B cell (primary cell): ENCODE measurements around the gene PYCR2. TPM values are rescaled to one million over a fixed set of nuclear protein-coding genes. Genes with fewer than 3 reads are reported as not detected.

Experiments
- ATAC-seq: fragments of 200-7000 bp; cut with Tn5 transposase; one replicate; pipeline ENCODE4 v1.10.0; 2021; ENCODE audit warnings: low read depth, mild to moderate bottlenecking, moderate number of reproducible peaks, moderate library complexity
- CTCF ChIA-PET: fragments of 350-600 bp; sonication (Branson Sonifier 250); formaldehyde crosslinking; loops from one replicate; lab custom pipeline; 2021; ENCODE audit warnings: antibody characterized with exemption, inconsistent platforms; lab: Charles Lee
- POLR2A ChIA-PET: fragments of 350-600 bp; sonication (Branson Sonifier 250); formaldehyde crosslinking; loops from one replicate; lab custom pipeline; 2021; ENCODE audit warnings: antibody characterized with exemption; lab: Charles Lee
- DNase-seq: peaks from one replicate; pipeline ENCODE4 v3.0.0; 2013
- H2AFZ ChIP-seq: 2 replicates; pipeline ENCODE4 v1.6.1; 2012; ENCODE audit warnings: mild to moderate bottlenecking, low read depth, low read length; ENCODE audit not compliant: insufficient read depth, poor library complexity, severe bottlenecking
- H3K27ac ChIP-seq, 2 donors: 1 replicate in 1 of 2; 2 replicates in 1 of 2; pipeline ENCODE4 v1.5.1; 2012 to 2013; ENCODE audit warnings: low read length in 2 of 2, mild to moderate bottlenecking in 2 of 2, moderate library complexity in 1 of 2
- H3K27me3 ChIP-seq, 4 experiments: fragments of 200-600 bp in 1 of 4; sonication (generic) in 1 of 4; replicated peaks in 1 of 4; 1 replicate in 2 of 4; 2 replicates in 2 of 4; pipeline versions ENCODE4 v1.6.1 to v1.7.0; 2013 to 2016; ENCODE audit warnings: low read length in 3 of 4, mild to moderate bottlenecking in 2 of 4, mixed read lengths in 1 of 4, moderate library complexity in 1 of 4; ENCODE audit not compliant: insufficient read depth in 4 of 4, control insufficient read depth in 3 of 4; ENCODE audit errors: control extremely low read depth in 1 of 4
- H3K36me3 ChIP-seq, 2 experiments: replicated peaks in 1 of 2; 1 replicate in 1 of 2; 2 replicates in 1 of 2; pipeline versions ENCODE4 v1.6.1 to v1.7.1; 2013; ENCODE audit warnings: low read length in 1 of 2; ENCODE audit not compliant: insufficient read depth in 2 of 2, control insufficient read depth in 1 of 2; ENCODE audit errors: control extremely low read depth in 1 of 2, extremely low read depth in 1 of 2
- H3K4me1 ChIP-seq, 2 donors: fragments of 200-600 bp in 1 of 2; sonication (generic) in 1 of 2; 1 replicate in 1 of 2; 2 replicates in 1 of 2; pipeline versions ENCODE4 v1.5.1 to v1.6.1; 2013 to 2017; ENCODE audit warnings: low read length in 2 of 2; ENCODE audit not compliant: control insufficient read depth in 2 of 2, insufficient read depth in 2 of 2
- H3K4me2 ChIP-seq: replicated peaks from 2 replicates; pipeline ENCODE3; 2012; ENCODE audit warnings: mild to moderate bottlenecking, low read depth, low read length; ENCODE audit not compliant: poor library complexity, severe bottlenecking
- H3K4me3 ChIP-seq, 5 experiments: fragments of 200-600 bp in 1 of 5; sonication (generic) in 1 of 5; 1 replicate in 3 of 5; 2 replicates in 2 of 5; pipeline versions ENCODE4 v1.5.1 to v1.7.0; 2011 to 2016; ENCODE audit warnings: low read length in 4 of 5, mild to moderate bottlenecking in 4 of 5, low read depth in 2 of 5, control low read depth in 1 of 5, moderate library complexity in 1 of 5; ENCODE audit not compliant: insufficient read depth in 1 of 5; ENCODE audit errors: control extremely low read depth in 1 of 5, extremely low read depth in 1 of 5
- H3K79me2 ChIP-seq: fragments of 200-600 bp; sonication (generic); one replicate; pipeline ENCODE4 v1.6.0; 2016; ENCODE audit warnings: low read length; ENCODE audit not compliant: control insufficient read depth, insufficient read depth
- H3K9ac ChIP-seq: fragments of 200-600 bp; sonication (generic); 2 replicates; pipeline ENCODE4 v1.6.1; 2017; ENCODE audit warnings: mild to moderate bottlenecking, low read length, moderate library complexity
- H3K9me3 ChIP-seq, 3 donors: one replicate each; pipeline versions ENCODE4 v1.6.1 to v1.7.1; 2013; ENCODE audit warnings: low read length in 2 of 3; ENCODE audit not compliant: control insufficient read depth in 2 of 3, insufficient read depth in 1 of 3; ENCODE audit errors: control extremely low read depth in 1 of 3
- H4K20me1 ChIP-seq: 2 replicates; pipeline ENCODE4 v1.6.0; 2012; ENCODE audit warnings: mild to moderate bottlenecking, low read length; ENCODE audit not compliant: insufficient read depth, control insufficient read depth, poor library complexity, severe bottlenecking
- H3K27ac Mint-ChIP-seq: one replicate; pipeline ENCODE4 v1.8.0; 2021; ENCODE audit warnings: mixed read lengths
- H3K27me3 Mint-ChIP-seq: one replicate; pipeline ENCODE4 v1.8.0; 2021; ENCODE audit warnings: mixed read lengths
- H3K4me1 Mint-ChIP-seq: one replicate; pipeline ENCODE4 v1.8.0; 2021; ENCODE audit warnings: mixed read lengths
- H3K4me3 Mint-ChIP-seq: one replicate; pipeline ENCODE4 v1.8.0; 2021; ENCODE audit warnings: mixed read lengths
- H3K9me3 Mint-ChIP-seq: one replicate; pipeline ENCODE4 v1.8.0; 2022; ENCODE audit warnings: mixed read lengths; ENCODE audit not compliant: insufficient read depth
- CTCF ChIP-seq: fragments of 200-600 bp; IDR thresholded peaks from one replicate; pipeline ENCODE4 v1.8.0; 2022; ENCODE audit warnings: antibody characterized with exemption, mild to moderate bottlenecking
- EZH2 ChIP-seq: IDR thresholded peaks from 2 replicates; pipeline ENCODE4 v1.6.1; 2012; ENCODE audit warnings: borderline replicate concordance, low read depth, mild to moderate bottlenecking, moderate library complexity, low read length; ENCODE audit not compliant: insufficient read depth, poor library complexity, severe bottlenecking
- WGBS: methylation state at CpG from one replicate; pipeline ENCODE4 v1.1.5; 2013; ENCODE audit warnings: missing lambda C conversion rate; ENCODE audit not compliant: insufficient coverage; 5-methylcytosine and 5-hydroxymethylcytosine counted together
- intact Hi-C: fragments of 100-400 bp; cut with micrococcal nuclease; formaldehyde crosslinking; loops from one replicate; pipeline ENCODE4 v1.10.0; 2022
- polyA plus RNA-seq: library from polyadenylated mRNA; depleted of rRNA; stranded (reverse); fragments of >200 nt; gene quantifications from 2 replicates; pipeline ENCODE4 v1.2.3, GENCODE V29; 2012
- total RNA-seq, 2 donors: library from RNA; stranded (reverse); fragments of 120-200 nt in 1 of 2; gene quantifications; 1 replicate in 1 of 2; 2 replicates in 1 of 2; pipeline versions ENCODE4 v1.2.3 to v1.2.4, GENCODE V29; 2013 to 2022

Gene PYCR2
- total and polyA plus RNA-seq, 2 donors (not counting 1 experiment from before 2014, with no cell fraction given), result 113 to 134 TPM

- Mint-ChIP-seq H3K4me1 (no peaks in the 10 kb centered on the region), H3K4me3 (no peak overlapping the region), H3K27me3 (no peaks in the 10 kb centered on the region), H3K27ac (no peak overlapping the region), H3K9me3 (no peaks in the 10 kb centered on the region)
- WGBS, result no CpG with 5 or more reads among the region's 5 CpGs
- H2AFZ ChIP-seq, result no peak overlapping the region
- no peaks in the 10 kb centered on the region for H3K27me3 ChIP-seq
- no peak overlapping the region for H3K4me2 ChIP-seq
- no peaks in the 10 kb centered on the region for H3K36me3 ChIP-seq
- DNase-seq, result no peak
- no peak overlapping the region for H3K9ac ChIP-seq
- H3K9me3 ChIP-seq, result no peaks in the 10 kb centered on the region
- no peaks in the 10 kb centered on the region for H4K20me1 ChIP-seq
- intact Hi-C loops, result no loop called here
- no peak overlapping the region for H3K27ac ChIP-seq
- no peaks in the 10 kb centered on the region for H3K4me1 ChIP-seq
- ChIA-PET CTCF (no interaction called here), POLR2A (no interaction called here)
- no peak overlapping the region for H3K4me3 ChIP-seq
- ATAC-seq, result no peak
- TF ChIP-seq EZH2 (no peak), CTCF (no peak)
- no peaks in the 10 kb centered on the region for H3K79me2 ChIP-seq
Observed at GRCh38 chr1:225934711-225935110, 10.7 kb upstream of the PYCR2 start.

- ChIA-PET POLR2A (interaction anchor here (0.6 kb wide), 1 partner anchor 204 kb away, joined by 3 read pairs; no protein-coding TSS in a partner anchor), CTCF (no interaction called here)
- intact Hi-C loops, result no loop called here
- TF ChIP-seq CTCF (no peak), EZH2 (no peak)
- Histone ChIP-seq H3K27me3 (no peaks in the 10 kb centered on the region), H4K20me1 (no peaks in the 10 kb centered on the region), H3K27ac (no peak overlapping the region), H3K36me3 (no peaks in the 10 kb centered on the region), H3K4me1 (no peaks in the 10 kb centered on the region), H3K9ac (no peak overlapping the region), H2AFZ (no peak overlapping the region), H3K79me2 (no peaks in the 10 kb centered on the region), H3K9me3 (no peaks in the 10 kb centered on the region), H3K4me2 (no peak overlapping the region), H3K4me3 (no peak overlapping the region)
- Mint-ChIP-seq H3K4me1 (no peaks in the 10 kb centered on the region), H3K27me3 (no peaks in the 10 kb centered on the region), H3K27ac (no peak overlapping the region), H3K4me3 (no peak overlapping the region), H3K9me3 (no peaks in the 10 kb centered on the region)
- no peak for ATAC-seq
- no CpG with 5 or more reads among the region's 2 CpGs for WGBS
- DNase-seq, result no peak
Observed at GRCh38 chr1:225933072-225933471, 9.0 kb upstream of the PYCR2 start.
